Esophagus squamous epithelium (tissue), 4 donors: ENCODE results near the gene ACSF3.

Experiments
- CTCF ChIP-seq, 6 experiments: fragments of 450-650 bp in 4 of 6; fragments of 200-600 bp in 2 of 6; sonication (generic) in 2 of 6; IDR thresholded peaks; one replicate each; pipeline ENCODE4 v1.5.1; 2016 to 2019; ENCODE audit warnings: antibody characterized with exemption in 6 of 6, mild to moderate bottlenecking in 4 of 6, moderate library complexity in 4 of 6
- POLR2A ChIP-seq, 4 donors: fragments of 450-650 bp; IDR thresholded peaks; one replicate each; pipeline ENCODE4 v1.6.1; 2017; ENCODE audit warnings: antibody characterized with exemption in 4 of 4, mild to moderate bottlenecking in 4 of 4, moderate library complexity in 3 of 4

- no peak for TF ChIP-seq CTCF (IDR thresholded peaks at IDR 0.05)
- no peak for TF ChIP-seq POLR2A (IDR thresholded peaks at IDR 0.05)
Observed at GRCh38 chr16:89140981-89141883, 47.6 kb downstream of the ACSF3 start.
